Muscle of leg (tissue), 11 donors: ENCODE data around the gene UST. TPM values are rescaled to one million over a fixed set of nuclear protein-coding genes. Genes with fewer than 3 reads are reported as not detected.
"Not testable (repeated sequence)": the region's sequence is repeated elsewhere in the genome, so short reads cannot be mapped to it uniquely, and the experiment has no call there.

Experiments
- DNase-seq: peaks from one replicate; pipeline ENCODE4 v3.0.0; 2013
- H3K27ac ChIP-seq: one replicate; pipeline ENCODE4 v1.5.1; 2013; ENCODE audit warnings: mild to moderate bottlenecking, low read length, control low read depth
- H3K27me3 ChIP-seq: one replicate; pipeline ENCODE4 v1.6.1; 2013; ENCODE audit warnings: low read length; ENCODE audit not compliant: control insufficient read depth, insufficient read depth
- H3K36me3 ChIP-seq: one replicate; pipeline ENCODE4 v1.6.1; 2013; ENCODE audit warnings: low read length; ENCODE audit not compliant: control insufficient read depth, insufficient read depth
- H3K4me1 ChIP-seq: one replicate; pipeline ENCODE4 v1.6.1; 2013; ENCODE audit warnings: low read length; ENCODE audit not compliant: control insufficient read depth, insufficient read depth
- H3K4me3 ChIP-seq: one replicate; pipeline ENCODE4 v1.5.1; 2013; ENCODE audit warnings: low read length, control low read depth
- H3K9me3 ChIP-seq: replicated peaks from 2 replicates; pipeline ENCODE4 v1.6.1; 2013; ENCODE audit warnings: low read depth, low read length; ENCODE audit not compliant: control insufficient read depth
- WGBS: methylation state at CpG from one replicate; pipeline ENCODE4 v1.1.5; 2013; ENCODE audit warnings: missing lambda C conversion rate; ENCODE audit not compliant: insufficient coverage; 5-methylcytosine and 5-hydroxymethylcytosine counted together
- polyA plus RNA-seq, 8 donors: library from polyadenylated mRNA; unstranded; fragments of 120-200 nt; gene quantifications; one replicate each; pipeline versions ENCODE4 v1.2.1 to v1.2.3, GENCODE V29; 2013; ENCODE audit warnings: inconsistent platforms in 1 of 8, low replicate concordance in 1 of 8; ENCODE audit not compliant: insufficient read length in 8 of 8, insufficient read depth in 1 of 8
- total RNA-seq: library from RNA; stranded (reverse); fragments of 120-200 nt; gene quantifications from one replicate; pipeline ENCODE4 v1.2.4, GENCODE V29; 2013

UST gene
- total and polyA plus RNA-seq, 9 donors = 5.0 to 15.6 (median 9.3) TPM

DNA sequence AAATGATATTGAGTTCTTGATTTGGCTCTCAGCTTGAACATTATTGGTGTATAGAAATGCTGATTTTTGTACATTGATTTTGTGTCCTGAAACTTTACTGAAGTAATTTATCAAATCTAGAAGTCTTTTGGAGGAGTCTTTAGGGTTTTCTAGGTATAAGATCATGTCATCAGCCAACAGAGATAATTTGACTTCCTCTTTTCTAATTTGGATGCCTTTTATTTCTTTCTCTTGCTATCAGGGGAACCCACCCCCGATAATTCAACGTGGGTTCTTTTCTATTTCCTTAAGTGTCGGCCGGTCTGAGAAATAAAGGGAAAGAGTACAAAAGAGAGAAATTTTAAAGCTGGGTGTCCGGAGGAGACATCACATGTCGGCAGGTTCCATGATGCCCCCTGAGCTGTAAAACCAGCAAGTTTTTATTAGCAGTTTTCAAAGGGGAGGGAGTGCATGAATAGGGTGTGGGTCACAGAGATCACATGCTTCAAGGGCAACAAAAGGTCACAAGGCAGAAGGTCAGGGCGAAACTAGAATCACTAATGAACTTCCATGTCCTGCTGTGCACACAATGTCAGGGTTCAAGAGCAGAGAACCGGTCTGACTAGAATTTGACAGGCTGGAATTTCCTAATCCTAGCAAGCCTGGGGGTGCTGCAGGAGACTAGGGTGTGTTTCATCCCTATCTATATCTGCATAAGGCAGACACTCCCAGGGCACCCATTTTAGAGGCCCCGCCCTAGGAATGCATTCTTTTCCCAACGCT lies 17.6 kb downstream of the UST start:
- H3K9me3 ChIP-seq, H3K27me3 ChIP-seq, H3K27ac ChIP-seq, H3K4me3 ChIP-seq, H3K36me3 ChIP-seq, DNase-seq: not testable (repeated sequence)
- peaks cover 22% of the 10 kb centered on the region for H3K4me1 ChIP-seq
- WGBS = 85% methylated on average over 5 of the region's 10 CpGs

DNA sequence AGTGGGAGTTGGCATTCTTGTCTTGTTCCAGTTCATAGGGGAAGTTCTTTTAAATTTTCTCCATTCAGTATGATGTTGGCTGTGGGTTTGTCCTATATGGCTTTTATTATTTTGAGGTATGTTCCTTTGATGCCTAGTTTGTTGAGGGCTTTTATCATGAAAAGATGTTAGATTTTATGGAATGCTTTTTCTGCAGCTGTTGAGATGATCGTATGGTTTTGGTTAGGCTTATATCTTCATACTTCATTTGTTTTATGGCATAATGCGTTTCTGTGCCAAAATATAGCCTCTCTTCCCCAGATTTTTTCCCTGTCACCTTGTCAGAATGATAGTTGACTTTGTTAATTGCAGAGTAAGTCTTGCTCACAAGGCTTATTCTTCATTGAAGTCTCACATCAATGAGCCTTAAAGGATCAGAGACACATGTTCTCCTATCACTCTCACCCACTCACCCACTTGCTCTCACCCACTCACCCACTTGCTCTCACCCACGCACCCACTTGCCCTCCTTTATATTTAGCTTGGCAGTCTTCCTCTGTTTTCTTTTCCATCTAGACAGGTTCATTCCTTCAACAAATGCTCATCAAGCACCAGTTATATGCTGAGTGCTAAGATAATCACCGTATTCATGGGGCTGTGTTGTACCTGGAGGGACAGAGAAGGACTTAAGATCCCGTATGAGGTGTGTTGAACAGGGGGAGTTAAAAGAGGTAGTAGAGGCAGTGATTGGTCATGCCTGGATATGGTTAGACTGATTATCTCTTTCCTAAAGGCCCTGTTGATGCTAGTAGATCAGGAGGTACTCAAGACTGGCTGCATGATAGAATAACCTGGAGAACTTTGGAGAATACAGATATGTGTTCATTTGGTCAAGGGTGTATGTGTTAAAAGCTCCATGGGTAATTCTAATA lies 19.3 kb downstream of the UST start:
- Histone ChIP-seq H3K4me3 (no peak overlapping the region), H3K27me3 (peaks cover 2% of the 10 kb centered on the region), H3K27ac (no peak overlapping the region), H3K4me1 (peaks cover 15% of the 10 kb centered on the region), H3K36me3 (no peaks in the 10 kb centered on the region), H3K9me3 (peaks cover 2% of the 10 kb centered on the region)
- DNase-seq = no peak
- 86% methylated on average over 3 of the region's 5 CpGs for WGBS

GRCh38 chr6:148768646-148769270 lies 21.9 kb downstream of the UST start:
- WGBS = no CpG with 5 or more reads among the region's 3 CpGs
- no peak for DNase-seq
- H3K27ac ChIP-seq = no peak overlapping the region
- H3K4me3 ChIP-seq = no peak overlapping the region
- H3K9me3 ChIP-seq = no peaks in the 10 kb centered on the region
- H3K27me3 ChIP-seq = peaks cover 2% of the 10 kb centered on the region
- H3K4me1 ChIP-seq = peaks cover 7% of the 10 kb centered on the region
- no peaks in the 10 kb centered on the region for H3K36me3 ChIP-seq

GRCh38 chr6:148769304-148769968 lies 22.6 kb downstream of the UST start:
- no CpG with 5 or more reads among the region's 4 CpGs for WGBS
- Histone ChIP-seq H3K4me1 (peaks cover 7% of the 10 kb centered on the region), H3K27me3 (peaks cover 2% of the 10 kb centered on the region), H3K9me3 (no peaks in the 10 kb centered on the region), H3K36me3 (no peaks in the 10 kb centered on the region), H3K27ac (no peak overlapping the region), H3K4me3 (no peak overlapping the region)
- DNase-seq = no peak

DNA sequence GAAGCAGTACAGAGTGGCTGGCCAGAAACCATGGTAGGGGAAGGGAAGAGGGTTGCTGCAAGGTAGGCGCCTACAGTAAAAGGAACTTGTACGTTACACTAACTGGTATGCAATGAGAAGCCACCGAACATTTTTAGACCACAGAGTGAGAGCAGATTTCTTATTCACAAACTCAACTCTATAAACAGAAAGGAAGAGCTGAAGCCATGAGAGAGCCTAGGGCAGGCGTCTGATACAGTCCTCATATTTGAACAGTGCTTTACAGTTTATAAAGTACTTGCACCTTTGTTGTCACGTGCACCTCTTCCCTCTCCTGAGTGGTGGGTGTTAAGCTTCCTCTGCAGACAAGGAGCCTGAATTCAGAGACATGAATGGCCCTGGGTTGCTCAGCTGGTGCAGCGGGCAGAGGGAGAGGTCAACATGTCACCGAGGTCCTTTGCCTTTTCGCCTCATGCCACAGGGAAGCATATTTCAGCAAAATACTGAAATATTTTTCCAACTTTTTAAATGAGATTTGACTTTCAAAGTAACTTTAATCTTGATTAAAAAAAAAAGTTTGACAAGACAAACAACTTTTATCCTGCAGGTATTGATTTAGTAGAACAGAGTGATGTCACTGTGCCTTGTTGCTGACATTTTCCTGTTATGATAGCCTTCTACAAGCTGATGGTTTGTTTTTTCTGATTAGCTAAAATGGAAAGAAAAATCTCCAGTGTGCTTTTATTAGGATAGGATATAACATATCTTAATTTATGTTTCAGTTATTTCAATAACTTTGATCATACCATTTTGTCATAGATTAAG lies 23.8 kb downstream of the UST start:
- no peaks in the 10 kb centered on the region for H3K9me3 ChIP-seq
- peaks cover 2% of the 10 kb centered on the region for H3K27me3 ChIP-seq
- peaks cover 7% of the 10 kb centered on the region for H3K4me1 ChIP-seq
- DNase-seq = no peak
- no peak overlapping the region for H3K4me3 ChIP-seq
- WGBS = 80% methylated on average over 1 of the region's 8 CpGs
- no peaks in the 10 kb centered on the region for H3K36me3 ChIP-seq
- H3K27ac ChIP-seq = no peak overlapping the region

- Histone ChIP-seq H3K36me3 (no peaks in the 10 kb centered on the region), H3K27me3 (peaks cover 2% of the 10 kb centered on the region), H3K9me3 (no peaks in the 10 kb centered on the region), H3K4me3 (no peak overlapping the region), H3K27ac (no peak overlapping the region), H3K4me1 (peaks cover 7% of the 10 kb centered on the region)
- WGBS = 0% methylated on average over 1 of the region's 3 CpGs
- peak; percentile 63 for DNase-seq
These were observed 24.4 kb downstream of the UST start for GRCh38 chr6:148771212-148771601.

GRCh38 chr6:148771896-148772554 lies 25.2 kb downstream of the UST start:
- H3K36me3 ChIP-seq = no peaks in the 10 kb centered on the region
- peaks cover 12% of the 10 kb centered on the region for H3K4me1 ChIP-seq
- 100% methylated on average over 2 of the region's 6 CpGs for WGBS
- no peak overlapping the region for H3K4me3 ChIP-seq
- H3K27me3 ChIP-seq = peaks cover 2% of the 10 kb centered on the region
- DNase-seq = no peak
- no peak overlapping the region for H3K27ac ChIP-seq
- no peaks in the 10 kb centered on the region for H3K9me3 ChIP-seq

- Histone ChIP-seq H3K9me3 (no peaks in the 10 kb centered on the region), H3K27me3 (no peaks in the 10 kb centered on the region), H3K27ac (no peak overlapping the region), H3K4me3 (no peak overlapping the region), H3K36me3 (no peaks in the 10 kb centered on the region), H3K4me1 (peaks cover 8% of the 10 kb centered on the region)
- WGBS = 60% methylated on average over 1 of the region's 6 CpGs
- DNase-seq = no peak
These were observed 28.3 kb downstream of the UST start for GRCh38 chr6:148775161-148775560.
